HK-2 (cell line): ENCODE measurements around the gene SLC12A7.

Experiments
- DNase-seq: peaks from one replicate; pipeline ENCODE4 v3.0.0-alpha.2; 2018; ENCODE audit not compliant: unreplicated experiment

Gene SLC12A7

DNA sequence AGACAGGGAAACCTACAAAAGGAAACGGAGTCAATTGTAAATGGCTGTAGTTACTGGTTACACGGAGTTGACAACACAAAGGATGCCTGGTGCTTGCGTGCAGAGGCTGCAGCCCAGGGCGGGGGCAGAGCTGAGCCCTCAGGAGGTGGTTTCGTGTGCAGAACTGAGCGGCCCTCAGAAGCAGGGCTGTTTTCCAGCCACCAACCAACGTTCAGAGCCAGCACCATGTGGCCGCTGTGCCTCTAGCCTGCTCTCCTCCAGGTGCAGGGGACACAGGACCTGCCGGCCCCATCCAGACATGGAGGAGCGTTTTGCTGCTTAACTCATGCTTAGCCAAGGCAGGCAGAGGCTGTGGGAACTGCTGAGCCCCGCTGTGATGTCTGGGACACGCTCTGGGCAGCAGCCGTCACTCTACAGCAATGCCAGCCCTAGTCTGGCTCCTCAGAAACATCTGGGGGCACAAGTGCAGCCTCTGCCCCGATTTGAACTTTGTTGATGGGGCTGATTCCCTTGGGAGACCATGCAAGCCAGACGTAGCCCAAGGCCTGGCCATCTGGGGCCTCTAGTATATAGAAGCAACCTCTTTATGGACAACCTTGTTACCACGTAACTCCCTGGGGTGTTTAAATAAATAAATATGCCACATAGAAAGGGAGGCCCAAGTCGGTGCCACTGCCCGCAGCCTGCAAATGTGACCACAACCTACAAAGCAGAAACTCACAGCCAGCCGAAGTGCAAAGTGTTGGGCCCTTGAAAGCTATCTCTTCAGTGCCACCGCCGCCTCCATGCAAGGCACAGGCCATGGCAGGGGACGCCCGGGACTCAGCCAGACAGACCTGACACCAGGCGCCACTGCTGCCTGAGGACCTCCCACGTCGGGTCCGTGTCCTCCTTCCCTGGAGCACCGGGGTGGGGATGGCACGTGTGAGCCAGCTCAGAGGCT, 61.2 kb downstream of the SLC12A7 start:
- no peak for DNase-seq

DNA sequence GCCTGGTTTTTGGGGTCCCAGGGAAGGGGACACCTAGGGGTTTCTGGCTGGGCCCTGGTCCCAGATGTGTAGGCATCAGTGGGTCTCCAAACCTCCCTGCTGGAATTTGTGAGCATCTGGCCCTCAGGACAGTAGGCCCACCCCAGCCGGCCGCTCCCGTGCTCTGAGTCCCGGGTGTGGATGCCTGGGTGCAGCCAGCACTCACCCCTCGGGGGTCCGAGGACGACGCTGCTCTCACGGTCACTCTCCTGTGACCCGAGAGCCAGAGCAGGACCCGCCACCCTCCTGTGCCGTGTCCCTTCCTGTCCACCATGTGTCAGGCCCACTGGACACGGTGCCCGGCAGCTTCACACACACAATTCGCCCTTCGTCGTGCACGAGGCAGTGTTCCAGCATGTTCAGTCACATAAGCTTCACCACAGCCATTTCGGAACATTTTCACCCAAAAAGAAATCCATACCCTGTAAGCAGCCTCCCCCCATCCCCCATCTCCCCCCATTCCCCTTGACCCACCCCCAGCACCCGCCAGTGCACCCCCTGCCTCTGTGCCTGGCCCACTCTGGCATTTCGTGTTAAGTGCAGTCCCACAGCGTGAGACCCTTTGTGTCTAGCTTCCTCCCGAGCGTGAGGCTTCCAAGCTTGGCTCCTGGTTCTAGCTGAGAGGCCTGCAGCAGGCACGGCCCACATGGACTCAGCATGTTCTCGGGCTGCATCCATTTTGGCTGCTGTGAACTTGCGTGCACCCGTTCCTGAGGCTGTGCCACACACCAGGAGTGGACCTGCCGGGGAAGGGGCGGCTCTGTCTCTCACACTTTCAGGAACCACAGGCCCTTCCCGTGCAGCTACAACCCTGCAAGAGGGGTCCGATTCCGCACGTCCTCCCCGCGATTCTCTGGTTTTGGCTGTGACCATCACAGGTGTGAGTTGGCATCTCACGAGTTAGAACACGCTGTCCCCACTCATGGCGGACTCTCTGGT, 62.7 kb downstream of the SLC12A7 start:
- DNase-seq: no peak

DNA sequence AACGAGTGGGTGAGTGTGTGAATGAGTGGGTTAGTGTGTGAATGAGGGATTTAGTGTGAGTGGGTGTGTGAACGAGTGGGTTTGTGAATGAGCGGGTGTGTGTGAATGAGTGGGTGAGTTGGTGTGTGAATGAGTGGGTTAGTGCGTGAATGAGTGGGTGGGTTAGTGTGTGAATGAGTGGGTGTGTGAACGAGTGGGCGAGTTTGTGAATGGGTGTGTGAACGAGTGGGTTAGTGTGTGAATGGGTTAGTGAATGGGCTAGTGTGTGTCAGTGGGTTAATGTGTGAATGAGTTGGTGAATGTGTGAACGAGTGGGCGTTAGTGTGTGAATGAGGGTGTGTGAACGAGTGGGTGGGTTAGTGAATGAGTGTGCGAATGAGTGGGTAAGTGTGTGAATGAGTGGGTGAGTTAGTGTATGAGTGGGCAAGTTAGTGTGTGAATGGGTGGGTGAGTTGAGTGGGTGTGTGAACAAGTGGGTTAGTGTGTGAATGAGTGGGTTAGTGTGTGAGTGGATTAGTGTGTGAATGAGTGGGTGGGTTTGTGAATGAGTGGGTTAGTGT, 63.6 kb downstream of the SLC12A7 start:
- no peak for DNase-seq

GRCh38 chr5:1047332-1047965, 64.4 kb downstream of the SLC12A7 start:
- no peak for DNase-seq

GRCh38 chr5:1045960-1046560, 65.8 kb downstream of the SLC12A7 start:
- DNase-seq: no peak

DNA sequence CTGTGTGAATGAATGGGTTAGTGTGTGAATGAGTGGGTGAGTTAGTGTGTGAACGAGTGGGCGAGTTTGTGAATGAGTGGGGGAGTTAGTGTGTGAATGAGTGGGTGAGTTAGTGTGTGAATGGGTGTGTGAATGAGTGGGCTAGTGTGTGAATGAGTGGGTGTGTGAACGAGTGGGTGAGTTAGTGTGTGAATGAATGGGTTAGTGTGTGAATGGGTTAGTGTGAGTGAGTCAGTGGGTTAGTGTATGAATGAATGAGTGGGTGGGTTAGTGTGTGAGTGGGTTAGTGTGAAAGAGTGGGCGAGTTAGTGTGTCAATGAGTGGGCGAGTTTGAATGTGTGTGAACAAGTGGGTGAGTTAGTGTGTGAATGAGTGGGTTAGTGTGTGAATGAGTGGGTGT, 67.7 kb downstream of the SLC12A7 start:
- DNase-seq: no peak

- no peak for DNase-seq
These were observed 68.5 kb downstream of the SLC12A7 start for GRCh38 chr5:1043327-1043726.

DNA sequence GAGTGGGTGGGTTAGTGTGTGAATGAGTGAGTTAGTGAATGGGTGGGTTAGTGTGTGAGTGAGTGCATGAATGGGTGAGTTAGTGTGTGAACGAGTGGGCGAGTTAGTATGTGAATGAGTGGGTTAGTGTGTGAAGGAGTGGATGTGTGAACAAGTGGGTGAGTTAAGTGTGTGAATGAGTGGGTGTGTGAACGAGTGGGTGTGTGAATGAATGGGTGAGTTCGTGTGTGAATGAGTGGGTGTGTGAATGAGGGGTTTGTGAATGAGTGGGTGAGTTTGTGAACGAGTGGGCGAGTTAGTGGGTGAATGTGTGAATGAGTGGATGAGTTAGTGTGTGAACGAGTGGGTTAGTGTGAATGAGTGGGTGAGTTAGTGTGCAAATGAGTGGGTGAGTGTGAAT, 69.2 kb downstream of the SLC12A7 start:
- no peak for DNase-seq

DNA sequence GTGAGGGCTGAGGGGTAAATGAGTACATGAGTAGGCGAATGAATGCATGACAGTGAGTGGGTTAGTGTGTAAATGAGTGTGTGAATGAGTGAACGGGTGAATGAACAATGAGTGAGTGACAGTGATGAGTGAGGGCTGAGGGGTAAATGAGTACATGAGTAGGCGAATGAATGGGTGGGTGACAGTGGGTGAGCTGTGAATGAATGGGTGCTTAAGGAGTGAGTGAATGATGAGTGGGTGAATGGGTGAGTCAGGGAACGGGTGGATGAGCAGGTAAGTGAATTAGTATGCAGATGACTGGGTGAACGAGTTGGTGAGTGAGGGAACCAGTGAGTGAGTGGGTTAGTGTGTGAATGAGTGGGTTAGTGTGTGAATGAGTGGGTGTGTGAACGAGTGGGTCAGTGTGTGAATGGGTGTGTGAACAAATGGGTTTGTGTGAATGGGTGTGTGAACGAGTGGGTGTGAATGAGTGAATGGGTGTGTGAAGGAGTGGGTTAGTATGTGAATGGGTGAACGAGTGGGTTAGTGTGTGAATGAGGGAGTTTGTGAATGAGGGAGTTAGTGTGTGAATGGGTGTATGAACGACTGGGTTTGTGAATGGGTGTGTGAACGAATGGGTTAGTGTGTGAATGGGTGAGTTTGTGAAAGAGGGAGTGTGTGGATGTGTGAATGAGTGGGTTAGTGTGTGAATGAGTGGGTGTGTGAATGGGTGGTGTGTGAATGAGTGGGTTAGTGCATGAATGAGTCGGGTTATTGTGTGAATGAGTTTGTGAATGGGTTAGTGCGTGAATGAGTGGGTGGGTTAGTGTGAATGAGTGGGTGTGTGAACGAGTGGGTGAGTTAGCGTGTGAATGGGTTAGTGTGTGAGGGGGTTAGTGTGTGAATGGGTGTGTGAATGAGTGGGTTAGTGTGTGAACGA, 70.4 kb downstream of the SLC12A7 start:
- peak; percentile 54 for DNase-seq

DNA sequence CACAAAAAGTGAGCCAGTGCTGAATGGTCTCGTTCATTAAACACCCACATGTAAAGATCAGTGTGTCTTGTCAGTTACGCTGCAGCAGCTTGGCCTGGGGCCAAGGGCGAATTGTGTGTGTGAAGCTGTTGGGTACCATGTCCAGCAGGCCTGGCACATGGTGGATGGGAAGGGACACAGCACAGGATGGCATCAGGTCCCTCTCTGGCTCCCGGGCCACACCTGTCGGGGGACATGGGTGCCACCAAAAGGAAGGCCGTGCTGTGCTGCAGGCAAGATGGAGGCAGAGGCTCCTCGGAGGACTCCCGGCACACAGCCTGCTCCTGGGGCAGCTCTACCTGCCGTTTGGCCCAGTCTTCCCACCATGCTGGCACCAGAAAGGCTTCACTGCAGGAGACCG, 71.3 kb downstream of the SLC12A7 start:
- no peak for DNase-seq

DNA sequence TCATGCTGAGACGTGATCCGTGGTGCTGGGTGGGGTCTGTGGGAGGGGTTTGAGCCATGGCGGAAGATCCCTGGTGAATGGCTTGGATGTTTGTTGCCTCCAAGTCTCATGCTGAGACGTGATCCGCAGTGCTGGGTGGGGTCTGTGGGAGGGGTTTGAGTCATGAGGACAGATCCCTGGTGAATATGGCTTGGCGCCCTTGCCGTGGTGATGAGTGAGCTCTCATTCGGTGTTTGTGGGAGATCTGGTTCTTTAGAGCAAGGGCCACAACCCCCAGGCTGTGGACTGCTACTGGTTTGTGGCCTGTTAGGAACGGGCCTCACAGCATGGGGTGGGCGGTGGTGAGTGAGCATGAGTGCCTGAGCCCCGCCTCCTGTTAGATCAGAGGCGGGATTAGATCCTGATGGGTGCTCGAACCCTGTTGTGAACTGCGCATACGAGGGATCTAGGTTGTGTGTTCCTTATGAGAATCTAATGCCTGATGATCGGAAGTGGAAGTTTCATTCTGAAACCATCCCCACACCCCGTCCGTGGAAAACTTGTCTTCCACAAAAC, 72.1 kb downstream of the SLC12A7 start:
- no peak for DNase-seq

GRCh38 chr5:1039210-1039548, 72.7 kb downstream of the SLC12A7 start:
- no peak for DNase-seq

DNA sequence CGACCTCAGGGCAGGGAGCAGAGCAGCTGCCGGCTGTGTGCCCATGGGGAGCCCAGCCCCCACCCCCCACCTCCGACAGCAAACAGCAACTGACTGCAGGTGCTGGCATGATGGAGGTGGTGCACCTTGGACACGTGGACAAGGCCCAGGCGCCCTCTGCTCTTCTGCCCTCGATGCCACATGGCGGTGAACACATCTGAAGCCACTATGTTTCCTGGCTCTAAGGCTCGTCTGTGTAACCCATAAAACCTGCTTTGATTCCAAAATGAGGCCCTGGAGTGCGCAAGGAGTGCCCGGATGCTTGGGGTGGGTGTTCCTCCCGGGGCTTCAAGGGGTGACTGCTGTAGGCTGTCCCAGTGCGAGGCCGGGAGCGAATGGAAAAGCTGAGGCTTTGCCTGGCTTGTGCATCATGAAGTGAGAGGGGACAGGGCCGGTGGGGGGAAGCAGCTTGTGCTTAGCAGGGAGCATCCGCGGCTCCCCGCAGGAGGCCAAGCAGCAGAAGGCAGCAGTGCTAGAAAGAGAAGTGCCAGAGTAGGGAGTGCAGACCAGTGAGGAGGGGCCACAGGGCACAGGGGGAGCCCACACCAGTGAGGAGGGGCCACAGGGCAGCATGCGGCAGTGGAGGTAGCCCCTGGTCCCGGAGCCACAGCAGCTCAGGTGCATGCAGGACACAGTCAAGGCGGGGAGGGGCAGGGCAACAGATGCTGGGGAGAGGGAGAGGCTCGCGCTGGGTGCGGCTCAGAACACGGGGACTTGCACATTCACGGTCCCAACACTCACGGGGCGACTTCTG, 73.2 kb downstream of the SLC12A7 start:
- DNase-seq: no peak

GRCh38 chr5:1037671-1038416, 74.0 kb downstream of the SLC12A7 start:
- DNase-seq: no peak

- no peak for DNase-seq
These were observed 74.7 kb downstream of the SLC12A7 start for GRCh38 chr5:1037123-1037670.

DNA sequence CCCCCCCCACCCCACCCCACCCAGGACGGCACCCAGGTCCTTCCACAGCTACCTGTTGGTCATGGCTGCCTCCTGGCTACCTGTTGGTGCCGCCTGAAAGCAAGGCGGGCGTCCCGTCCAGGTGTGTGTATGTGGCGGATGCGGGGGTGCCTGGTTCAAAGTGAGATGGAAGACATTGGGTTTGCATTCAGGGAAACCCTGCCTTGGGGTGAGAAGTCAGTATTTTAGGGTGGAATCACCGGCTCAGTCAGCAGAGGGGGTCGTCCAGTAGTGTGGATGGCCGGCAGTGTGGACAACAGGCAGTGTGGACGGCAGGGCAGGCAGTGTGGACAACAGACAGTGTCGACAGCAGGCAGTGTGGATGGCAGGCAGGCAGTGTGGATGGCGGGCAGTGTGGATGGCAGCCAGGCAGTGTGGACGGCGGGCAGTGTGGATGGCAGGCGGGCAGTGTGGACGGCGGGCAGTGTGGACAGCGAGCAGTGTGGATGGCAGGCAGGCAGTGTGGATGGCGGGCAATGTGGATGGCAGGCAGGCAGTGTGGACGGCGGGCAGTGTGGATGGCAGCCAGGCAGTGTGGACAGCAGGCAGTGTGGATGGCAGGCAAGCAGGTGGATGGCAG, 75.2 kb downstream of the SLC12A7 start:
- no peak for DNase-seq
